ENCODE results near the gene HPGDS.

- TF ChIP-seq CTCF (IDR thresholded peaks at IDR 0.05 in 4 of 5, conservative IDR thresholded peaks at IDR 0.05 in 1 of 5) = no peak
- TF ChIP-seq POLR2A (IDR thresholded peaks at IDR 0.05) = no peak
These were observed 7.5 kb upstream of the HPGDS start for GRCh38 chr4:94350095-94350494.
